Coronary artery (tissue), 2 donors: ENCODE measurements around the gene GAREM1.
A peak's percentile ranks its signal among the peaks of the same experiment; 100 is the strongest.

Experiments used
- DNase-seq: peaks from one replicate; pipeline ENCODE4 v3.0.0-alpha.2; 2017; ENCODE audit warnings: low spot score
- H3K27ac ChIP-seq, 2 donors: fragments of 200-600 bp; sonication (generic); one replicate each; pipeline ENCODE4 v1.5.1; 2016 to 2019
- H3K4me3 ChIP-seq: fragments of 200-600 bp; sonication (generic); 2 replicates; pipeline ENCODE4 v1.5.1; 2016; ENCODE audit warnings: mild to moderate bottlenecking, moderate library complexity
- CTCF ChIP-seq: fragments of 200-600 bp; sonication (generic); IDR thresholded peaks from one replicate; pipeline ENCODE4 v1.5.1; 2019; ENCODE audit warnings: antibody characterized with exemption

GAREM1 gene

GRCh38 chr18:32470460-32470713 is 295 bp downstream of the GAREM1 start:
- no peak for TF ChIP-seq CTCF
- DNase-seq, result no peak

GRCh38 chr18:32469691-32470459 is 807 bp downstream of the GAREM1 start:
- peak overlapping the region; percentile 98 for H3K4me3 ChIP-seq
- H3K27ac ChIP-seq, result peak overlapping the region; percentile 86 to 95
- TF ChIP-seq CTCF, result no peak
- peak; percentile 75 for DNase-seq

More at GRCh38 chr18:32470460-32470713, 295 bp downstream of the GAREM1 start:
- Histone ChIP-seq H3K4me3 (peak overlapping the region; percentile 98), H3K27ac (peak overlapping the region; percentile 86 to 95)

DNA sequence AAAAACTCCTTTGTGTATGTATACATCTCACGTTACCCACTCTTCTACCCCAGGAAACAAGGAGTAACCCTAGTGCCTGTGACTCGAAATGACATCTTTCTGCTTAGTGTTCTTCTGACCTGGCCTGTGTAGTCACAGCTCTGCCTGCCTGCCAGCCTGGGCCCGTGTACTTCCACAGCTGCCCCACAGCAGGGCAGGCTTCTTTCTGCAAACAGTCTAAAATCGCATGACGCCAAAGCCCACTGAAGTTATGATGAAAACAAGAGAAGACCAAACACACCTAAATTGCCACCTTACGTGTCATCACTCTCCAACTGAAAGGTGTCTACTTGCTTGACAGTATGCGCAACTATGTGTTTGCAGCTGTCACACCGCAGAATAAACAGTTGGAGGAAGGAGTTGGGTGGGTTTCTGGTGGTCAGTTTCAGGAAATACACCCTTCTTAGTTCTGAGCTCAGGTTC is 1.5 kb downstream of the GAREM1 start:
- peak overlapping the region; percentile 98 for H3K4me3 ChIP-seq
- peak overlapping the region; percentile 86 to 95 for H3K27ac ChIP-seq
- TF ChIP-seq CTCF, result peak; percentile 41
- peak; percentile 74 for DNase-seq

- H3K4me3 ChIP-seq, result peak overlapping the region; percentile 98
- H3K27ac ChIP-seq, result peak overlapping the region; percentile 15 to 95
- DNase-seq, result no peak
- TF ChIP-seq CTCF, result no peak
Measured at GRCh38 chr18:32468147-32468845, 2.4 kb downstream of the GAREM1 start.

GRCh38 chr18:32461709-32462272 is 8.9 kb downstream of the GAREM1 start:
- TF ChIP-seq CTCF, result no peak
- no peak overlapping the region for H3K27ac ChIP-seq
- DNase-seq, result no peak
- no peak overlapping the region for H3K4me3 ChIP-seq

DNA sequence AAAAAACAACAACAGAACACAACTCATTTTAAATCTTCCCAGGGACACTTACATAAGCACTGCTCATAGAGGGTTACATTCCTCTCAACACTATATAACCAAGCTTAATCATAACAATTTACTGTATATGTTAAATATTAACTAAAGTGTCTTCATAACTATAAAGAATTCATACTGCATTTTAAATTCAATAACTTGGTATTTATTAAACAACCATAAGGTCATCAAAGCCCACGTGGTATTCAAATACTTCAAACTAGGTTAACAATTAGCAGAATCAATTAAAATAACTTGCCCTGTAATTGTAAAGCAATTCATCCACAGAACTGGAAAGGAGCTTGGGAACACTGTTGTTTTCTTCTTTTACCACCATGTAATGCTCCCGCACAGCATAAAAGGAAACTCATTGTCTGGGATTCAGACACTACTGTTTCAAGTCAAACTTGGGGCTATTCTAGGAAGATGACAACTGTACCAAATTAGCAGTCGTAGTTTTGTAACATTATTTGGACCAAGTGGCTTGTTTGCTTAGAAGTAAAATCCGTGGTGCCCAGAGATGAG is 10.4 kb downstream of the GAREM1 start:
- Histone ChIP-seq H3K4me3 (no peak overlapping the region), H3K27ac (no peak overlapping the region)
- DNase-seq, result no peak
- no peak for TF ChIP-seq CTCF
